ENCODE data around the gene FAM210B.
A peak's percentile ranks its signal among the peaks of the same experiment; 100 is the strongest.

Gene FAM210B, protein sequence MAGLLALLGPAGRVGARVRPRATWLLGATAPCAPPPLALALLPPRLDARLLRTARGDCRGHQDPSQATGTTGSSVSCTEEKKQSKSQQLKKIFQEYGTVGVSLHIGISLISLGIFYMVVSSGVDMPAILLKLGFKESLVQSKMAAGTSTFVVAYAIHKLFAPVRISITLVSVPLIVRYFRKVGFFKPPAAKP

DNA sequence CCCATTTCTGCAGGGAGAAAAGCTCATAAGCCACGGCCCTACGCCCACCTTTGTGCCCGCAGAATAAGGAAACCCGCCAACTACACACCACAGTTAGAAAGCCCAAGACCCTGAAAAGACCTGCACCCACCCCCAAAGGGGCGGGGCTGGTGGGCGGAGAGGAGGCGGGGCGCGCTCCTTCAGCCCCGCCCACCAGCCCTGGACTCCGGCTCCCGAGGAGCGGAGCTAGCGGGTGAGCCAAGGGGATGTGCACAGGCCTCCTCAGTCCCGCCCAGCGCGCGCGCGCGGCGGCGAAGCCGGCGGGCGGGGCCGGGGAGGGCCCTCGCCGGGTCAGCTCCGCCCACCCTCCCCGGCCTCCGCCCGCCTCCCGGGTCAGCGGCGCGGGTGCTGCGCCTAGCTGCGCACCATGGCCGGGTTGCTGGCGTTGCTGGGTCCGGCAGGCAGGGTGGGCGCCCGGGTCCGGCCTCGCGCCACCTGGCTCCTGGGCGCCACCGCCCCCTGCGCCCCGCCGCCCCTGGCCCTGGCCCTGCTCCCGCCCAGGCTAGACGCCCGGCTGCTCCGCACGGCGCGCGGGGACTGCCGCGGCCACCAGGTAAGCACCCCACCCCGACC lies at the start of gene FAM210B:
FAM210B (plus strand) TSS at position 375 of the 612 bp plus-strand sequence; CDS start at position 407, 32 bp downstream.
- TF ChIP-seq, protein P1, sequence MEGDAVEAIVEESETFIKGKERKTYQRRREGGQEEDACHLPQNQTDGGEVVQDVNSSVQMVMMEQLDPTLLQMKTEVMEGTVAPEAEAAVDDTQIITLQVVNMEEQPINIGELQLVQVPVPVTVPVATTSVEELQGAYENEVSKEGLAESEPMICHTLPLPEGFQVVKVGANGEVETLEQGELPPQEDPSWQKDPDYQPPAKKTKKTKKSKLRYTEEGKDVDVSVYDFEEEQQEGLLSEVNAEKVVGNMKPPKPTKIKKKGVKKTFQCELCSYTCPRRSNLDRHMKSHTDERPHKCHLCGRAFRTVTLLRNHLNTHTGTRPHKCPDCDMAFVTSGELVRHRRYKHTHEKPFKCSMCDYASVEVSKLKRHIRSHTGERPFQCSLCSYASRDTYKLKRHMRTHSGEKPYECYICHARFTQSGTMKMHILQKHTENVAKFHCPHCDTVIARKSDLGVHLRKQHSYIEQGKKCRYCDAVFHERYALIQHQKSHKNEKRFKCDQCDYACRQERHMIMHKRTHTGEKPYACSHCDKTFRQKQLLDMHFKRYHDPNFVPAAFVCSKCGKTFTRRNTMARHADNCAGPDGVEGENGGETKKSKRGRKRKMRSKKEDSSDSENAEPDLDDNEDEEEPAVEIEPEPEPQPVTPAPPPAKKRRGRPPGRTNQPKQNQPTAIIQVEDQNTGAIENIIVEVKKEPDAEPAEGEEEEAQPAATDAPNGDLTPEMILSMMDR (IDR thresholded peaks at IDR 0.05; ENCODE audit: low read depth, low read length) = no peak
- peak within 1 kb of the TSS; percentile 79 for H3K4me3 ChIP-seq (ENCODE audit: low read depth, low read length)

DNA sequence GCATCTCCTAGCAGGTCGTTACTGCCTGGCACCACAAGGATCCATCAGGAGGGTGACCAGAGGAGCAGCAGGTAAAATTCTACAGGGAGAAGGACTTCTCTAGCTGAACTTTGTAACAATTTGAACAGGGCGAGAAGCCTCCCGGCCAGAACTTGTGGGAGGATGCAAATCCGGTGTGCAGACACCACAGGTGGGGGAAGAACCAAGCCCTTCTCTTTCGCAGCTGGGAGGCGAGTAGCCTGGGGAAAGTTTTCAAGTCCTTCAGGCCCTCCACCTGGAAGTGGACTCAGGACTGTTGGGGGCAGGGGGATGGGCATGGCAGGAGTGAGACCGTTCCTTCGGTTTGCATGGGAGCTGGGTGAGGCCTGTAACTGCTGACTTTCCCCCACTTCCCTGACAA lies 42.7 kb upstream of the FAM210B start:
- no peak overlapping the region for H3K4me3 ChIP-seq (ENCODE audit: low read depth, low read length)
- TF ChIP-seq, protein P1 (IDR thresholded peaks at IDR 0.05; ENCODE audit: low read depth, low read length) = no peak

DNA sequence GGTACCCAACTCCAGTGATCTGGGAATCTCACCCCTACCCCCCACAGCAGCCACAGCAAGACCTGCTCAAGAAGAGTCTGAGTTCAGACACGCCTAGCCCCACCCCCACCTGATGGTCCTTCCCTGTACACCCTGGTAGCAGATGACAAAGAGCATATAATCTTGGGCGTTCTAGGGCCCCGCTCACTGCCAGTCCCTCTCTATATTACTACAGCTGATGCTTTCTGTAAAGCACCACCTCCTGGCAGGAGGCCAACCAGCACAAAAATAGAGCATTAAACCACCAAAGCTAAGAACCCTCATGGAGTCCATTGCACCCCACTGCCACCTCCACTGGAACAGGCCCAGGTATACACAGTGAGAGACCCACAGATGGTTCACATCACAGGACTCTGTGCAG lies 42.3 kb upstream of the FAM210B start:
- H3K4me3 ChIP-seq (ENCODE audit: low read depth, low read length) = no peak overlapping the region
- TF ChIP-seq, protein P1 (IDR thresholded peaks at IDR 0.05; ENCODE audit: low read depth, low read length) = no peak

DNA sequence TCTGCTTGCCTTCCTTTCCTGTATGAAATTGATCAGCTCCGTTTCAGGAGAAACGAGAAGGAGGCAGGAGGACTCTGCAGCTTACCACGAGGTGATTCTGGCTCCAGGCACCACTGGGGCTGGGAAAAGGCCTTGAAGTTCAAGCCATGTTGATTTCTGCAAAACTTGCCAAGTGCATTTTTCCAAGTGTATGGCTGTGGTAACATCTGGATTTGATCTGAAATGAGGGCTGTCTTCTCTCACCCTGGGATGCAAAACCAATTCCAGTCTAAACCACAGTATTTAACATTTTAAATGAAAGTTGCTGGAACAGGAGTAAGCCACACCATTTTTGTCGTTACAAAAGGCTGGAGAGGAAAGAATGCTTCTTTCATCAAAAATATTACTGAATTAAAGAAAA lies 36.1 kb upstream of the FAM210B start:
- TF ChIP-seq, protein P1 (IDR thresholded peaks at IDR 0.05; ENCODE audit: low read depth, low read length) = no peak
- H3K4me3 ChIP-seq (ENCODE audit: low read depth, low read length) = no peak overlapping the region

DNA sequence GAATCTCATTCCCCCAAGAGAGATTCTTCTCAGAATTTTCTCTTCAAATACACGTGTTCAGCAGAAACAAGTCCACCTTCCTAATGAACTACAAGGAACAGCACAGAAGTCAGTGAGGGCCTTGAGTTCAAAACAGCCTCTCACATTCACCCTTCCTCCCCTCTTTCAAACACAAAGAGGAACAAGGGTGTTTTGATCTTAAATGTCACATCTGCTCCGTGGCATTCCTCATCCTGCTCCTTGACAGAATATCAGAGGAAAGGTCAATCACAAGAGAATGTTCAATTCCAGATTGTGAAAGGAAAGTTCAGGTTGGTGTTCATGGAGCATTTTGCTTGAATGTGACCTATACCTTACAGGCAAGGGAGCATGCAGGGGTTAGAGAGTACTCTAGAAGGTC lies 35.6 kb upstream of the FAM210B start:
- TF ChIP-seq, protein P1 (IDR thresholded peaks at IDR 0.05; ENCODE audit: low read depth, low read length) = no peak
- H3K4me3 ChIP-seq (ENCODE audit: low read depth, low read length) = no peak overlapping the region

DNA sequence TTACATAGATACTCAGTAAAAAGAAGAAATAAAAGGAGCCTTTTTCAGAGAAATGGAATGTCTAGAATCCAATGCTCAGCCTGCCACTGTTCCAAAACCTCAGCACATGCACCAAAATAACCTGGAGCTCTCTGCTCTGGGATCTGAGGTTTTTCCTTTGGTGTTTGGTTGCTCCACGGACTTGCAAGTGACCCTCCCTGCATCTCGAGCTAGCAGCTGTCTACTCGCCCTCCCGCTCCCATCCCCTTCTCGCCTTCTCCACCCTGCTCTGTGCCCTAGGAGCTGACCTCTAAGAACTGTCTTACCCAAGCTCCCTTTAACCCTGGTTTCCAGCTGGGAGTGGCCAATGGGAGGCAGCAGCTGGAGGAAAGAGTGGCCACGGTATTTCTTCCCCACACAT lies 35.1 kb upstream of the FAM210B start:
- H3K4me3 ChIP-seq (ENCODE audit: low read depth, low read length) = no peak overlapping the region
- TF ChIP-seq, protein P1 (IDR thresholded peaks at IDR 0.05; ENCODE audit: low read depth, low read length) = no peak

DNA sequence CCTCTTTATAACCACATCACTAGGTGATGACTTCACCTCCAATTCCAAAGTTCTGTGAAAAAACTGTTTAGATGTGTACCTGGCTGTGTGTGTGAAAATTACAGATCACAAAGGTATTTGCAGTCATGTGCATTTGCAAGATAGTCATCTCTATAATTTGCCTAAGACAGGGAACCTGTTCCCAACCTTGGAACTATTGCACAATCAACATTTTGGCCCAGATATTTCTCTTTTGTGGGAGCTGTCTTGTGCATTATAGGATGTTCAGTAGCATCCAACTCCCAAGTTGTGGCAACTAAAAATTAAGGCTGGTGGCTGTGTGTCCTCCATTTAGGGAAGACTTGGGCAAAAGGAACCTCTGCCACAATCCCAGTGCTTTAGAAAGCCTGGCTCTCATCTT lies 34.0 kb upstream of the FAM210B start:
- TF ChIP-seq, protein P1 (IDR thresholded peaks at IDR 0.05; ENCODE audit: low read depth, low read length) = no peak
- H3K4me3 ChIP-seq (ENCODE audit: low read depth, low read length) = no peak overlapping the region

Measured in WI38 (cell line).